HG03575 (cell line): ENCODE data around the gene FANCG.

Source experiments
- ATAC-seq: cut with Tn5 transposase; IDR thresholded peaks from one replicate; pipeline ENCODE4 v1.9.1; 2021; ENCODE audit not compliant: unreplicated experiment, insufficient number of reproducible peaks, low FRiP score; ENCODE audit errors: extremely low read depth

The FANCG gene

DNA sequence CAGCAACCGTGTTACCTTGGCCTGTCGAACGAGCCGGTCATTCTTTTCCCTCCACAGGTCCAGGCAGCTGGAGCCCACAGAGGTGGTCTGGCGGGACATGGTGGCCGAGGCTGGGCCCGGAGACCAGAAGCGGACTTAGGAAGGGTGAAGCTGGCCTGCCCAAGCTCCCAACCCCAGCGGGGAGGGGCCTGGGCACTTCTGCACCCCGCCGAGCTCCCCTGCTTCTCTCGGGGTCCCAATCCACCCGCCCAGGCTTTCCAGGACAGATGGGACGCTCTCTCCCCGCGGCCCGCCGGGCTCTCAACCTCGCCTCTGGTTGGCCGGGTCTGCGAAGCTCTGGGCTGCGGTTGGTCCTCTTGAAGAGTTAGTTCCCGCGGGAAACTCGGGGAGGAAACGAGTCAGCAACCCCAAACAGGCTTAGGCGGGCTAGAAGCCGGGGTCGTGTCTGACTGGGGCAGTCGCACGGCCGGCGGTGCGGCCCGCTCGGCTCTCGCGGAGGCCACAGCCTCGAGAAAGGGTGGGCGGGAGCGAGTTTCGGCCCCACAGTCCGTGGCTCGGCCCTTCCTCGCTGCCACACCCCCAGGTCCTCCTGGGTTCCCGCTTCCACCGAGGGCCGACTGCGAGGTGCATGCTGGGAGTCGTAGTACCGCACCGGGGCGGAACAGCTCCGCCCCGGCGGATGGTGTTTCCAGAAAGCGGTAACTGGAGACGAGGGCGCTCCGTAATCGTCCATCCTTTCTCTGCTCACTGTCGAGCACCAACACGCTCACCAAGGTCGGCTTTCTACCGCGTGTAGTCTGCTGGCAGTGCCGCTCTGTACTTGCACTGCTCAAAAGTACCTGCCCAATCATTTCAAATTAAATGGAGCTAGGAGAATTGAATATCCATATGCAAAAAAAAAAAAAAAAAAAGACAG lies at the start of gene FANCG:
TSS of gene FANCG (minus strand) at position 517 of the 916 bp plus-strand sequence. CDS start at position 99, 418 bp downstream.
- ATAC-seq = no peak

DNA sequence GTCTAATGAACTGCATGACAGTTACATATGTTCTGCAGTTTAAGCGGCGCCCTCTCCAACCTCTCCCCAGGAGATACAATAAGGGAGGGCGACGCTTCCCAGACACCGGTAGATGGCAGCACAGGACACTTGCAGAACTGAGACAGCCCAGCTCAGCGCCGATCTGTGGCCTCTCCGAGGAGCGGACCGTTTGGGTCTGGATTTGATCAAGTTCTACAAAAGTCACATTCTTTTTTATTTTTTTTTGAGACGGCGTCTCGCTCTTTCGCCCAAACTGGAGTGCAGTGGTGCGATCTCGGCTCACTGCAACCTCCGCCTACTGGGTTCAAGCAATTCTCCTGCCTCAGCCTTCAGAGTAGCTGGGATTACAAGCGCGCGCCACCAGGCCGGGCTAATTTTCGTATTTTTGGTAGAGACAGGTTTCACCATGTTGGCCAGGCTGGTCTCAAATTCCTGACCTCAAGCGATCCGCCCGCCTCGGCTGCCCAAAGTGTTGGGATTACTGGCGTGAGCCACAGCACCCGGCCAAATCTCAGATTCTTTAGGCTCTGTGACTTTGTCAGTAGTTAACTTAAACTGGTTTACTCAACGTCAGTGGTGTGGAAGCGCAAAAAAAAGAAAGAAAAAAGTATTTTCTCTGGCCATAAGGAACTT lies 37.3 kb upstream of the FANCG start:
- ATAC-seq = no peak

DNA sequence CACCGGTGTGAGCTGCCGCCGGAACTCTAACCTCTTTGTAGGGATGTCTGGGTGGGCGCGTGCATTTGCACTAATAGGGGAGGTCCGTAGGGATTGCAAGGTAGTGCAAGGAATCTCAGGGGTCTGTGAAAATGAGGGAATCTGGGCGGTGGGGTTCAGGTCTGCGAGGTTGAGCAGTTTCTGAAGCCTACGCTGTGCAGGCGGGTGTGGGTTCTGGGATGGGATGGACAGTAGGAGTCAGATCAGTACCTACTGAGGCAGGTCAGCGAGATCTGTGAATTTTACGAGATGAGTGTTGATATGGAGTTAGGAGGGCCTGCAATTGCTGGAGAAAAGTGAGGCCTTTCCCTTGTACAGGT lies 36.8 kb upstream of the FANCG start:
- ATAC-seq = no peak

DNA sequence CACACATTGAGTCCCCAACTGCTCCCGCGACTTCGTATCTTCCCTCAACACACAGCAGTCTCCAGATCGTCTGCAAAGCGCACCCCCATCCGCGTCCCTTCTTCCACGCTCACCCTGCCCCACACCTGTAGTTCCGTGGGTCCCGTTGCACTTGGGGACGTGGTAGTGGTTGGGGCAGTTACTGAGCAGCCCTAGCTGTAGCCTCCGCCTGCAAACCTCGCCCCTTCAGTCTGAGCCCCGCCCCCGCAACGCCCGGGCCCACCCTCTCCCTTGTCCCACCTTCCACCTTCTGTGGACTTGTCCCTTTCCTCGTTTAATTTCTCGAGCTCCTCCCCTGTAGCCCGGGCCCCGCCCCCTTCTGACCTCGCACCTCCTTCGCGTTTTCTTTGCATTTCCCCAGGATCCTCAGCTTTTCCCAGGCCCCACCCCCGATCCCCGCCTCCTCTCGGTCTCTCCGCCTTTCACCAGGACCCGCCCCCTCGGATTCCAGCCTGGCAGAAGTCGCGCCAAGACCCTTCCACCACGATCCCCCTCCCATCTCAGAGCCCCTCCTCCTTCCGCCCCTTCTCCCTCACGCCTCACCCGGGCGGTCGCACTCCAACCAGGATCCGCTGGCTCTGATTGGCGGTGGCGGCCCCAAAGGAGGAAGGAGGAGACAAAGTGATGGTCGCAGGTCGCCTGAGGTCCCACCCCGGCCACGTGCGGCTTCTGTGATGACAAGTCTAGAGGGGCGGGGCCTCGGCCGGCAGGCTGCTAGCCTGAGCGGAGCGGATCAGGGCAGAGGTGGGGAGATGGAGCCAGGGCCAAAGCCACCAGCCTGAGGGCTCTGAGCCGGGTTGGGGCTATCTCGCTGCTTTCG lies 36.2 kb upstream of the FANCG start, which contains the start of gene ATOSB:
TSS of gene ATOSB (minus strand) at position 183 of the 859 bp plus-strand sequence. CDS start 7,588 bp downstream, outside the sequence.
- ATAC-seq = peak; percentile 39

DNA sequence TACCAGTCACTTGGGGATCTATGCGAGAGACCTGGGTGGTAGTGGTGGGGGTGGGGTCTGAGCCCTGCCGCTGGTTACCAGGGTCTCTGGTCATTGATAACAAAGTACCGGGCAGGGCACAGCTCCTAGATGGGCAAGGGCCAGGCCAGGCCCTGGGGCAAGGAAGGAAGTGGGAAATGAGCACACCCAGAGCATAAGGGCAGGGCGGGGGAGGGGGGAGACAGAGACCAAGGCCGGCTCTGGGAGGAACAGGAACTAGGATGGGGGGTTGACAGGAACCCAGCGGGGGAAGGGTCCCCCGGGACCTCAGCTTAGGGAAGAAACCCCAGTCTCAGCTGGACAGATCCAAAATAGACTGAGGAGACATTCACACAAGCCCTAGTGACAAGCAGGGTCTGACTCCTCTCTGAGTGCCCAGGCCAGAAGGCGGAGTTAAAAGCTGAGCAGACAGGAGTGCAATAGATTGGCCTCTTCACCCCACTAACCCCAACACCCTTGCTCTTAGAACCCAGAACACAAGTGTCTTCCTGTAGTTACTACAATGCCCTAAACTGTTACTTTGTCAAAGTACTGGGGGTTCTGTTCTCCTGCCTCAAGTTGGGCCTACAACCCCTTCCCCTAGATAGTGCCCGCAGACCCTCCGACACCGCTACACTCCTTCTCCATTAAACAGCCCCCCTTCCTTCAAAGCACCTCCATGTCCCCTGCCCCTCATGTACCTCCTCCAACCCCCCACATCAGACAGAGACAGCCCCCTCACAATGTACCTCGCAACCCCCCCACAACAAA lies 35.3 kb upstream of the FANCG start:
- ATAC-seq = no peak

DNA sequence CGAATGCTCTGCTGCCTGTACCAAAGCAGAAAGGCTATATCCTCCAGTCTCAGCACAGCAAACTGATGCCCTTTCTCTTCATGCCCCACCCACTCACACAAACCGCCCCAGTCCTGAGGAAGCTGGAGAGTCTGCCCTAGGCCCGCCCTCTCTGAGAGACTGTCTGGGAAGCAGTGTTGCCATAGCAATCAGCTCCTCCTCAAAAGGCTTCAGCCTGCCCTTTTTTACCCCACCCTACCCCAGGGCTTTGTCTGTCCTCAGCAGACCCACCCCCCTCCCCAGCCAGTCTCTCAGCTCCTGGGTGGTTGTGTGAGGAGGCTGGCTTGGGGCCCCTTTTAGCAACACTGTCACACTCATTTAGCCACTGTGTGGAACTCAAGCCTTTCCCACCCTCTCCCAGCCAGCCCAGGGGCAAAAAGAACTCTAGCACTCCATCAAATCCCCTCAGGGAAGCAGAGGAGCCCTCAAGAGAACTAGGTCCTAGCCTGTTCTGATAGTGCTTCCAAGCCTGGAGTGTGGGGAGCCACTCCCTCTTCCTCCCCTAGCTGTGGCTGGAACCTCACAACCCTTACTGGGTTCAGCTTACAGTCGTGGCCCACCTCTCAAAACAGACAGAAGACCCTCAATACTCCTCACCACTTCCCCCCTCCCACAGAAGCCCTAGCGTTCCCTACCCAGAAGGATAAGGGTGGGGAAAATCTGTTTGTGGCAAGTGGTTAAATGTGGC lies 34.5 kb upstream of the FANCG start:
- no peak for ATAC-seq

DNA sequence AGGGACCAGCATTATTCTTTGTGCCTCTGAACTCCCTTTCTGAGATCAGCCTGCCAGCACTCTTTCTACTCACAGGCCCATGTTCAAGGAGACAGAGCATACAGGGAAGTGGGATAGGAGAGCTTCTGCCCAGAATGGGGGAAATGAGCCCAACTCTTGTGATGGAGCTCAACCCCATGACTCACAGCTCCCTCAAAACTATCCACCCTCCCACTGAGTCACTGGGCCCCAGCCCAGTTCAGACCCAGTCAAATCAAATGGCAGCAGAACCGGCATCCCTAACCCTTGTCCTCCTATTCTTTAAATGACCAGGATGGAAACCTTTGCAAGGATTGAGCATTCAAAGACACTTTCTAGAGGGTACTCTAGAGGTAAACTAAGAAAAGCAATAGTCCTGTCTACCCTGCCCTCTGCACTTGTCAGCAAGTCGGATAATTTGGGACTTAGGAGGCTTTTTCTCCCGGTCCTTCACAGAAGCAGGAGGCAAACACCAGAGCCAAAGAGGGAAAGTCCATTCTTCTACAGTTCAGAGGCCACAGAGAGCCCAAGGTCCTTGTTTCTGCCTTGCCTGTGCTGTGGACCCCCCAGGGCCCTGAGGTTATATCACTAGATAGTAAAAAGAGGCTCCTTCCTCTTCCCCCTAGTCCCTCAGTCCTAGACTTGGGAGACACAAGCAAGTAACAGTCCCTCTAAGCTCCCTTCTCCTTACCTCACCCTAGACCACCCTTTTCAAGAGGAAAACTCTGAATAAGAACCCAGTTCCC lies 32.7 kb upstream of the FANCG start:
- no peak for ATAC-seq

DNA sequence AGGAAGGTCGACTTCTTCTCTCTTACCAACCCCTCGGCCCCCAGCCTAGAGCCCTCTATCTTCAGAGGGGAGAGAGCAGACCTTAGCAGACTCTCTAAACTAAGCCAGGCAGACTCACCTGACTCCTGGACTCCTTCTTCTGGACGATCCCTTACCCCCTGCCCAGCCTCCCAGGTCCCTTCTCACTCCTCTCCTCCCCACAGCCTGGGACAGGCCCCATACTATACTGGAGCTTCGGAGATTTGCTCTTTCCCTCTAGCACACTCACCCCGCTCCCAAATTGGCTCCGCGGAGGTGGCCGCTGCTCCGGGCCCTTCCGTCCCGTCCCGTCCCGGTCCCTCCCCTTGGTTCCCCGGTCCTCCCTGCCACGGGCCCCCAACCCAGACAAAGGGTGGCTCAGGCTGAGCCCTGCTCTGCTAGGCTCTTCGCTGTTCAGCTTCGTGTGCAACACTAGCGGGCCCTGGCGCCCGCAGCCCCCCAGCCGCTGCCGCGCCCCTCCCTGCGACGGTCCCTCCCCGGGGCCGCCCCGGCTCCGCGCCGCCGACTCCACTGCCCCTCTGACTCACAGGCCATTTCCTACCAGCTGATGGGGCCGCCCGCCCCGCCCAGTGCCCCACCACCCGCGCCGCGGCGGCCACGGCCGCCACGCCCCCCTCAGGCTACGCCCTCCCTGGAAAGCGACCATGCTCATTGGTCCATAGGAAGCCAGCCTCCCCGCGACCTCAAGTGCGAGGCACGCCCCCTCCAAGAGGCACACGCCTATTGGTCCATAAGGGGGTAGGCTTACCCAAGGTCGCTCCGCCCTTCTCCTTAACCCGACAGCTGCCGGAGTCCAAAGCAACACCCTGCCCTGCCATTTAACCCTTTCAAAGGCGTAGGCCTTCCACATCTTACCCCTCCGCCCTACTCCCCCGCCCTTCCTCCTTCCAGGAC lies 31.5 kb upstream of the FANCG start:
- ATAC-seq = peak; percentile 52

DNA sequence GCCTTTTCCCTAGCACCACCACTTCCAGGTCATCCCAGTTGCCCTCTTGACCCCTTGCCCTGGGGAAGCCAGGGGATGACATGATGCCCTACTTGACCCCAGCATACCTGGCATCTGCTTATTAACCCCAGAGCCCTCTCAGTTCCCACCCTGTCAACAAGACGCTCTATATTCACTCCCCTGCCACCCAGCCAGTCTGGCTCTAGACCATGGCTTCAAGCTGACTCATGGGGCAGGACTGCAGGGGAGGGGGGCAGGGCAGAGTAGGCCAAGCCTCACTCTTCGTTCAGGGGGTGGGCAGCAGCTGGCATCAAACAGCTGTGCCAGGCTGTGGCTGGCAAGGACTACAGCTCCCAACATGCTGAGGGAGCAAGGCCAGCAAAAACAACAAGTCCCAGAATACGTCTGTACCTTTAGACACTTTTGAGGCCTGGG lies 30.6 kb upstream of the FANCG start:
- no peak for ATAC-seq

DNA sequence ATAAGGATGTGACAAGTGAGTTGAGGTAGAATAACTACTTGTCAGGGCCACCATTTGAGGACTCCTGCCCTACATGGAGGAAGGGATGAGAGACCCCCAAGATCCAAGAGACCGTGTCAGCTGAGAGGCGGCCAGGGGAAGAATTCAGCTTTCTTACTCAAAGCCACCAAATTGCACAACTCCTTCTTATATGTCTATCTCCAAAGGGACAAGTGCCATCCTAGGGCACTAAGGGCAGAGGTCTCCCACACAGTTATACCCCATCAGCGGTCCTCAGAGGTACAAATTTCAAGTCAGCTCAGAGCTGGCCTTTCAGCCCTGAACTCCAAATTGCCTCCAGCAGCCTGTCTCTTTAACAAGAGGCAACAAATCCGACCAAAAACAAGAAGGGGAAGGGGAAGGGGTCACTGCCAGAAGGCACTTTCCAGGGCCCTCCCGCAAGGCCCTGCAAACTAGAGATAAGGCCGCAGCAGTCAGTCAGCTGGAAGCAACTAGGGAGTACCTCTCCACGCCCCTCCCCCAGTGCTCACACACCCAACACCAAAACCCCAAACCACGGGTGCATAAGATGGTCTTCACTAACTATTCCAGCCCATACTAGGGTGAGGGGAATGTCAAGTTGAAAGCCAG lies 29.3 kb upstream of the FANCG start:
- ATAC-seq = no peak

DNA sequence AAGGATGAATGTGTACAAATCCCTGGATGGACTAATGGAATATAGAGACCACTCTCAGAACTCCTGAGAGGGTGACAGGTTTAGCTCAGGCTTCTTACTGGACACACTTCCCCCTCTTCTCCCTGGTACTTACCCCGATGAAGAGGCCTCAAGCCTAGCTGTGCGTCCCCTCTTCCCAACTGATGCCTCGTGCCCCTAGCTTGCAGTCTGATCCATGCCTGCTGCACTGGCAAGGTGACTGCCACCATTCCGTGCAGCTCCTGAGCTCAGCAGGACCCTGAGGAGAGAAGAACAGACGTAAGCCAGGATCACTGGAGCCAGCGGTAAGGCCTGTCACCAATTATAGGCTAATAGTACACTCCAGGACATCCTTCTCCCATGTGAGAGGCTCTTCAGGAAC lies 28.7 kb upstream of the FANCG start:
- ATAC-seq = no peak

DNA sequence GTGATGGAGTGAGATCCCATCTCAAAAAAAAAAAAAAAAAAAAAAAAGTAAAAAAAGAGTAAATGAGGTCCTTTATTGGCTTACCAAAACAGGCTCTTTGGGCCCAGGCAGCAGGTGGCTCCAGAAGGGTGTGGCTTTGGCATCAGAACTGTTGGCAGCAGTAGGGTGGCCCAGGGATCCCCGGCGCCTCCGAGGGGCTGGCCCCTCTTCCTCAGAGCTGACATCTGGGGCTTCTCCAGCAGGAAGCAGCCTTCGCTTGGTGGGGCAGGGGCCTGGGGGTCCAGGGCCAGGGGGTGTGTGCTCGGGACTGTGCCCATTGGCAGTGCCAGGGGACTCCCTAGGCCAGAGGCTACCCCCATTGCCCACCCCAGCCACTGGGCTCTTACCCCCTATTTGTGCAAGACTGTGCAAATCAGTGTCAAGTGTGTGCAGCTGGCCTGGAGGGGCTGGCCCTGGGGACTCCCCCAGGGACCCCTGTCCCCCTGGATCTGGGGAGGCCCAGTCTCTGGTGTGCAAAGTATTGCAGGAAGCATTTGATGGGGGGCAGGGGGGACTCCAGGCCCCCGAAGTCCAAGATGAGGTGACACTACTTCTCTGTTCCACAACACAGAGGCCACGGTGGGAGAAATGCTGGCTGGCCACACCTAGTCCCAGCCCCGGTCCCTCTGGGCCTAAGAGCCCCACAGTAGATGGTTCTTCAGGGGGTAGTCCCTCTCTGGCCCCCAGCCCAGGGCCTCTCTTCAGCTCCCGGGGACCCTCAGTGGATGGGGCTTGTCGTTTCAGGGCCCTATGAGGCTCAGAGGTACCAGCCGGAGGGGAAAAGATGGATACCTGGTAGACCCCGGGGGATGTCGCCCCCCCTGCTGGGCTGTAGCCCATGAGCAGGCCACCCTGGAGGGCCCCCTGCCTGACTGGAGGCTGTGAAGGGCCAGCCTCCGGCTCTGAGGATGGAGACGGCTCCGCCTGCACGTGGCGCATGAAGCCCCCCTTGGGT lies 27.9 kb upstream of the FANCG start:
- no peak for ATAC-seq

DNA sequence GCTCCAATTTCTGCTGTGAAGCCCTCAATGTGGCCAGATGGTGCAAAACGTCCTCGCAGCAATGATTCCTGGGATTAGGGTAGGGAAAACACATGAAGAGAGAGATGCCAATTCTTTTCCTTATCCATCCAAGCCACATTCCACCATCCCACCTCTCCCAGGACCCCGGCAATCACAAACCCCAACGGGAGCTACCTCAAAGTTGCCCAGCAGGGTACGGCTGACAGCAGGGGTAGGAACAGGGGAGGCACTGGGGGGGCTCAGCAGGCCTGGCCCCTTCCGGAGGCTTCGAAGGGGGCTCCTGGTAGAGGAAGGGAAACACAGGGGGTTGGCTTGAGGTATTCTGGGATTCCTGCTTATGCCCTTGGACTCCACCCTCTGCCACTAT lies 26.6 kb upstream of the FANCG start:
- ATAC-seq = no peak

DNA sequence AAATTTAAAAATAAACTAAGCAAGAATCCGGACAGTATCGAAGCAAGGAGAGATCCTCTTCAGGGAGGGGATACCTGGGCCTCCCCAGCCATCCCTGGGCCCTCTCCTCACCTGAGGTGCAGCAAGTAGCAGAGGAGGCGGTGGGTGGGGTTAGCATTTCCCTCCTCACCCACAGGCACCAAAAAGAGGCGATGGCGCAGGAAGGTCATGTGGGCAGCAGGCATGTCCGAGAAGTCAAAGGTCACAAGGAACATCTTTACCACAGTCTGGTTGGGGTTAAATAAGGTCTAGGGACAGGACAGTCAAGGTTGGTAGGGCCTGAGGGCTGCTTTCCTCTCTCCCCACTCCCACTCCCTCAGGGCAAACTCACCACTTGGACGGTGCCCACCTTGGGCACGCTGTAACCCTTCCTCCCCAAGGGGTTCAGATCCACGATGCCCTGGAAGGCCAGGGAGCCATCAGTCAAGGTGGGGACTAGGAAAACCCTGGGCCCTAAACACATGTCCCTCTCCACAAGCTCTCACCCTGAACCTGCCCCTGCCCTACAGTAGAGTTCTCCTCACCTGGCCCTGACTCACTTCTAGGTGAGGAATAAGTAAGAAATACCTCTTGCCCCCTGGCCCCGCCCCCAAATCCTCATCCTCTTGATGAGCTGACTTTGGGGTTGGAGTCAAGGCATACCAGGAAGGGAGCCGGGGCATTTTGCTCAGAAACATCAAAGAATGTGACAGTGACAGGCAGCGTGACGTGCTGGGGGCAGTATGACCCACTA lies 26.0 kb upstream of the FANCG start:
- ATAC-seq = no peak
